H1 (cell line): Measurements from ENCODE around the gene ARRB1. TPM values are rescaled to one million over a fixed set of nuclear protein-coding genes. Genes with fewer than 3 reads are reported as not detected.

Experiments used
- CTCF ChIA-PET: fragments of 300-600 bp; sonication (Branson Sonifier 250); formaldehyde crosslinking; loops from one replicate; lab custom pipeline; 2021; ENCODE audit not compliant: partially characterized antibody; lab: Charles Lee
- POLR2A ChIA-PET: fragments of 300-600 bp; sonication (Branson Sonifier 250); formaldehyde crosslinking; loops from one replicate; lab custom pipeline; 2021; ENCODE audit warnings: inconsistent platforms; ENCODE audit not compliant: partially characterized antibody; lab: Charles Lee
- DNase-seq, 2 experiments: peaks; one replicate each; pipeline versions ENCODE4 v3.0.0 to v3.0.0-alpha.2; 2010 to 2022; ENCODE audit warnings: low spot score in 2 of 2, low read depth in 1 of 2, mixed read lengths in 1 of 2
- FAIRE-seq: peaks from 2 replicates; lab custom pipeline; 2011; peaks lifted over from hg19 to GRCh38; lab: Jason Lieb, UNC
- H2AFZ ChIP-seq: 2 replicates; pipeline ENCODE4 v1.8.1; 2012; ENCODE audit warnings: low read length, inconsistent platforms
- H2AK5ac ChIP-seq: 2 replicates; pipeline ENCODE4 v1.6.1; 2013; ENCODE audit warnings: low read depth, low read length
- H2BK120ac ChIP-seq: replicated peaks from 2 replicates; pipeline ENCODE3; 2013; ENCODE audit warnings: low read depth, low read length, inconsistent platforms
- H2BK12ac ChIP-seq: 2 replicates; pipeline ENCODE4 v1.6.1; 2013; ENCODE audit warnings: low read depth, low read length
- H2BK15ac ChIP-seq: 2 replicates; pipeline ENCODE4 v1.6.1; 2013; ENCODE audit warnings: low read length
- H2BK20ac ChIP-seq: 2 replicates; pipeline ENCODE4 v1.6.1; 2013; ENCODE audit warnings: low read length
- H2BK5ac ChIP-seq: 2 replicates; pipeline ENCODE4 v1.6.1; 2013; ENCODE audit warnings: low read depth, low read length
- H3K14ac ChIP-seq: 2 replicates; pipeline ENCODE4 v1.6.1; 2013; ENCODE audit warnings: inconsistent platforms; ENCODE audit not compliant: insufficient read length
- H3K18ac ChIP-seq: 2 replicates; pipeline ENCODE4 v1.6.1; 2013; ENCODE audit warnings: low read length; ENCODE audit errors: extremely low read depth
- H3K23ac ChIP-seq: 2 replicates; pipeline ENCODE4 v1.6.1; 2013; ENCODE audit warnings: inconsistent platforms; ENCODE audit not compliant: insufficient read length
- H3K23me2 ChIP-seq: 2 replicates; pipeline ENCODE4 v1.6.1; 2013; ENCODE audit warnings: low read depth, low read length
- H3K27ac ChIP-seq: 2 replicates; pipeline ENCODE4 v1.6.1; 2011; ENCODE audit warnings: low read depth, low read length, inconsistent platforms
- H3K27me3 ChIP-seq, 4 experiments: replicated peaks in 1 of 4; 1 replicate in 1 of 4; 2 replicates in 3 of 4; pipeline versions ENCODE4 v1.6.1 to v1.8.1; 2011 to 2013; ENCODE audit warnings: low read length in 3 of 4, mild to moderate bottlenecking in 3 of 4, inconsistent platforms in 2 of 4, mixed read lengths in 2 of 4, moderate library complexity in 1 of 4; ENCODE audit not compliant: control insufficient read depth in 3 of 4, insufficient read depth in 3 of 4; ENCODE audit errors: extremely low read depth in 1 of 4
- H3K36me3 ChIP-seq, 4 experiments: 2 replicates each; pipeline versions ENCODE4 v1.6.1 to v1.8.1; 2011 to 2013; ENCODE audit warnings: mild to moderate bottlenecking in 4 of 4, low read length in 3 of 4, moderate library complexity in 2 of 4, control low read depth in 1 of 4, inconsistent platforms in 1 of 4; ENCODE audit not compliant: insufficient read depth in 4 of 4, control insufficient read depth in 2 of 4
- H3K4ac ChIP-seq: replicated peaks from 2 replicates; pipeline ENCODE3; 2013; ENCODE audit warnings: low read length, low read depth, mixed read lengths, inconsistent platforms; ENCODE audit not compliant: insufficient read length
- H3K4me1 ChIP-seq, 4 experiments: replicated peaks in 1 of 4; 1 replicate in 1 of 4; 2 replicates in 3 of 4; pipeline versions ENCODE4 v1.6.1 to v1.8.1; 2011 to 2013; ENCODE audit warnings: low read length in 3 of 4, inconsistent platforms in 2 of 4, mixed read lengths in 1 of 4; ENCODE audit not compliant: insufficient read depth in 4 of 4, control insufficient read depth in 3 of 4
- H3K4me2 ChIP-seq, 2 experiments: 2 replicates each; pipeline versions ENCODE4 v1.6.1 to v1.8.1; 2011 to 2013; ENCODE audit warnings: low read depth in 2 of 2, low read length in 2 of 2, control low read depth in 1 of 2, inconsistent platforms in 1 of 2, mild to moderate bottlenecking in 1 of 2; ENCODE audit not compliant: insufficient read depth in 1 of 2
- H3K4me3 ChIP-seq, 4 experiments: fragments of 200-600, 300-600 bp in 1 of 4; sonication (generic), shearing (Covaris generic), sonication (Bioruptor Twin) in 1 of 4; 2 replicates each; pipeline versions ENCODE4 v1.5.1 to v1.8.1; 2011 to 2016; ENCODE audit warnings: low read length in 4 of 4, low read depth in 3 of 4, control low read depth in 2 of 4, inconsistent platforms in 2 of 4, mild to moderate bottlenecking in 2 of 4, mixed read lengths in 1 of 4, moderate library complexity in 1 of 4; ENCODE audit not compliant: insufficient read depth in 2 of 4; ENCODE audit errors: extremely low read depth in 1 of 4
- H3K56ac ChIP-seq: replicated peaks from 2 replicates; pipeline ENCODE3; 2013; ENCODE audit warnings: low read depth, mild to moderate bottlenecking, mixed read lengths, low read length, inconsistent platforms; ENCODE audit not compliant: insufficient read length
- H3K79me1 ChIP-seq: 2 replicates; pipeline ENCODE4 v1.6.1; 2013; ENCODE audit warnings: low read depth, low read length, control low read depth
- H3K79me2 ChIP-seq, 2 experiments: 2 replicates each; pipeline versions ENCODE4 v1.6.1 to v1.8.1; 2012 to 2013; ENCODE audit warnings: low read length in 2 of 2, mild to moderate bottlenecking in 2 of 2, inconsistent platforms in 1 of 2; ENCODE audit not compliant: insufficient read depth in 2 of 2, control insufficient read depth in 1 of 2
- H3K9ac ChIP-seq, 4 experiments: replicated peaks in 1 of 4; 1 replicate in 1 of 4; 2 replicates in 3 of 4; pipeline versions ENCODE4 v1.6.1 to v1.8.1; 2011 to 2013; ENCODE audit warnings: low read depth in 3 of 4, low read length in 3 of 4, control low read depth in 2 of 4, mild to moderate bottlenecking in 2 of 4, moderate library complexity in 2 of 4, inconsistent platforms in 1 of 4; ENCODE audit errors: extremely low read depth in 1 of 4
- H3K9me3 ChIP-seq, 2 experiments: 2 replicates each; pipeline versions ENCODE4 v1.6.1 to v1.8.1; 2012 to 2013; ENCODE audit warnings: mild to moderate bottlenecking in 2 of 2, moderate library complexity in 2 of 2, control low read depth in 1 of 2, inconsistent platforms in 1 of 2, low read depth in 1 of 2, low read length in 1 of 2, mixed read lengths in 1 of 2; ENCODE audit not compliant: insufficient read depth in 2 of 2
- H4K20me1 ChIP-seq, 2 experiments: replicated peaks in 1 of 2; 2 replicates each; pipeline versions ENCODE3 to v1.8.1; 2011 to 2013; ENCODE audit warnings: inconsistent platforms in 2 of 2, low read length in 2 of 2, mild to moderate bottlenecking in 1 of 2; ENCODE audit not compliant: insufficient read depth in 2 of 2, control insufficient read depth in 1 of 2
- H4K5ac ChIP-seq: 2 replicates; pipeline ENCODE4 v1.6.1; 2013; ENCODE audit warnings: low read length, low read depth, mixed read lengths, inconsistent platforms; ENCODE audit not compliant: insufficient read length
- H4K8ac ChIP-seq: 2 replicates; pipeline ENCODE4 v1.8.0; 2013; ENCODE audit warnings: mild to moderate bottlenecking, moderate library complexity, low read length, inconsistent platforms; ENCODE audit not compliant: insufficient read depth; ENCODE audit errors: extremely low read depth
- H4K91ac ChIP-seq: replicated peaks from 2 replicates; pipeline ENCODE3; 2013; ENCODE audit warnings: low read length, mixed read lengths, inconsistent platforms; ENCODE audit not compliant: insufficient read length
- BCL11A ChIP-seq, 2 experiments: IDR thresholded peaks; one replicate each; pipeline ENCODE4 v1.6.1; 2011; ENCODE audit warnings: low read depth in 2 of 2, low read length in 2 of 2, mild to moderate bottlenecking in 2 of 2
- BRCA1 ChIP-seq: IDR thresholded peaks from 2 replicates; pipeline ENCODE4 v1.6.1; 2012; ENCODE audit warnings: low read depth, low read length, improper control_type of control experiment
- EP300 ChIP-seq, 2 experiments: IDR thresholded peaks; 1 replicate in 1 of 2; 2 replicates in 1 of 2; pipeline ENCODE4 v1.6.1; 2011 to 2012; ENCODE audit warnings: low read depth in 2 of 2, low read length in 2 of 2, mild to moderate bottlenecking in 2 of 2, borderline replicate concordance in 1 of 2, inconsistent platforms in 1 of 2, moderate library complexity in 1 of 2
- JUND ChIP-seq: IDR thresholded peaks from 2 replicates; pipeline ENCODE4 v1.6.1; 2011; ENCODE audit warnings: mild to moderate bottlenecking, improper control_type of control experiment, low read length
- KDM1A ChIP-seq: fragments of 200-600, 300-600 bp; sonication (generic); IDR thresholded peaks from 2 replicates; pipeline ENCODE4 v1.7.1; 2016; ENCODE audit warnings: mild to moderate bottlenecking, low read length, borderline replicate concordance
- KDM5A ChIP-seq: fragments of 200-600 bp; IDR thresholded peaks from 2 replicates; pipeline ENCODE4 v1.7.1; 2012; ENCODE audit warnings: mild to moderate bottlenecking, low read length, inconsistent platforms, mixed read lengths
- RAD21 ChIP-seq, 2 experiments: IDR thresholded peaks in 1 of 2; conservative IDR thresholded peaks in 1 of 2; 2 replicates each; pipeline ENCODE4 v1.6.1; 2011; ENCODE audit warnings: low read depth in 2 of 2, low read length in 2 of 2, improper control_type of control experiment in 1 of 2, inconsistent platforms in 1 of 2, mild to moderate bottlenecking in 1 of 2, moderate library complexity in 1 of 2
- RFX5 ChIP-seq: IDR thresholded peaks from 2 replicates; pipeline ENCODE4 v1.6.1; 2011; ENCODE audit warnings: low read depth, low read length, improper control_type of control experiment, borderline replicate concordance
- SIRT6 ChIP-seq: IDR thresholded peaks from one replicate; pipeline ENCODE4 v1.7.1; 2012; ENCODE audit warnings: low read length, inconsistent platforms
- SP2 ChIP-seq: IDR thresholded peaks from 2 replicates; pipeline ENCODE4 v1.6.1; 2012; ENCODE audit warnings: mild to moderate bottlenecking, low read length, inconsistent platforms
- SUZ12 ChIP-seq: fragments of 200-600 bp; sonication (generic); IDR thresholded peaks from 2 replicates; pipeline ENCODE4 v1.6.1; 2012; ENCODE audit warnings: mild to moderate bottlenecking, inconsistent platforms, low read length, moderate library complexity, mixed read lengths
- ZNF274 ChIP-seq: IDR thresholded peaks from 2 replicates; pipeline ENCODE4 v1.7.0; 2012; ENCODE audit warnings: low read length, borderline replicate concordance; ENCODE audit errors: extremely low read depth
- WGBS, 2 experiments: shearing (Covaris generic) in 1 of 2; methylation state at CpG; one replicate each; pipeline versions ENCODE4 v1.1.6 to v1.1.7; 2013 to 2015; ENCODE audit warnings: low lambda C conversion rate in 2 of 2, mixed read lengths in 2 of 2, inconsistent platforms in 1 of 2, low coverage in 1 of 2, missing lambda C conversion rate in 1 of 2; ENCODE audit not compliant: insufficient replicate concordance in 2 of 2, insufficient coverage in 1 of 2, insufficient read length in 1 of 2; ENCODE audit errors: extremely low coverage in 1 of 2, missing lambda C conversion rate in 1 of 2; 5-methylcytosine and 5-hydroxymethylcytosine counted together
- polyA plus RNA-seq, 7 experiments: library from polyadenylated mRNA; depleted of rRNA in 3 of 7; stranded (reverse) in 5 of 7; unstranded in 2 of 7; fragments of >200 nt in 5 of 7; fragments of 200-250 nt in 2 of 7; gene quantifications; 1 replicate in 5 of 7; 2 replicates in 1 of 7; 4 replicates in 1 of 7; pipeline versions ENCODE4 v1.2.1 to v1.2.3, GENCODE V29; 2011 to 2013; ENCODE audit warnings: missing spikeins in 2 of 7, mixed read lengths in 2 of 7
- total RNA-seq: library from RNA; stranded (reverse); fragmentation: NEBNext Ultra II Directional; extraction: Animal tissue kit (Norgen Biotek cat#: 25700); gene quantifications from 2 replicates; pipeline ENCODE4 v1.2.1, GENCODE V29; 2021
- TF ChIP-seq, protein P1 (sequence below): IDR thresholded peaks from 2 replicates; pipeline ENCODE4 v1.6.1; 2012; ENCODE audit warnings: inconsistent platforms

ARRB1 gene
- total and polyA plus RNA-seq, 2 of the 8 experiments (the other 6 are each of a cell fraction or from before 2014, with no cell fraction given): 9.4 to 31.8 TPM

DNA sequence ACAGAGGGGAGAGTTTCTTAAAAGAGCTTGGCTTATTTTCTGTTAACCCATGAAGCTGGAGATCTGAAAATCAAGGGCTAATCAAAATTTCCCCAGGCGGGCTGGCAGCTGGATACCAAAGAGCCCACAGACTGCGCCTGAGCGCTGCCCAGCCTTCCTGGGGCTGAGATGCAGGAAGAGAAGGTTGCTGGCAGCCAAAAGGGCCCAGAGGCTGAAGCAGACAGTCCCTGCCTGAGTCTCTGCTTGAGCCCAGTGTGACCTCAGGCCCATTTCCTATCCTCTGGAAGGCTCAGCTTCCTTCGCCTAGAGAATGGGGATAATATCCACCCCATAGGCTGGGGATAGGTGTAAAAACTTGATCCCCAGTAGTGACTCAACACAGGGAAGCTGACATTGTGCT, 49.1 kb downstream of the ARRB1 start:
- H3K14ac ChIP-seq: no peak overlapping the region
- peaks cover 0 to 7% (median 4%) of the 10 kb centered on the region in 4 experiments; a peak in 5 of 7 replicates for H3K4me1 ChIP-seq
- no peak overlapping the region for H2BK120ac ChIP-seq
- no peak overlapping the region for H2BK15ac ChIP-seq
- H3K56ac ChIP-seq: no peak overlapping the region
- H3K23me2 ChIP-seq: no peaks in the 10 kb centered on the region
- H3K18ac ChIP-seq: no peak overlapping the region; the same call in 1 of the 2 replicates
- WGBS, 2 experiments: 90% methylated on average over 4 of the region's 4 CpGs; no CpG with 5 or more reads in 1 of the 2 experiments
- peak overlapping the region; percentile 72; the same call in 1 of the 2 replicates for H2BK20ac ChIP-seq
- peak overlapping the region; percentile 46 for H3K4ac ChIP-seq
- no peaks in the 10 kb centered on the region for H4K20me1 ChIP-seq
- no peaks in the 10 kb centered on the region for H3K9me3 ChIP-seq
- H4K8ac ChIP-seq: no peak overlapping the region
- ChIA-PET POLR2A (interaction anchor here (1.5 to 2.5 kb wide), 3 partner anchors 10 to 14 kb away, joined by 3 to 7 read pairs (median 4); no protein-coding TSS in a partner anchor), CTCF (interaction anchor here (0.7 to 1.9 kb wide), 6 partner anchors 12 to 162 kb away, joined by 3 to 8 read pairs (median 4); no protein-coding TSS in a partner anchor)
- DNase-seq (no peak), FAIRE-seq (no peak)
- no peaks in the 10 kb centered on the region for H3K36me3 ChIP-seq
- H3K23ac ChIP-seq: no peak overlapping the region
- H3K27ac ChIP-seq: no peak overlapping the region
- H2BK5ac ChIP-seq: no peak overlapping the region
- no peak overlapping the region for H4K91ac ChIP-seq
- no peak overlapping the region for H3K4me2 ChIP-seq
- H4K5ac ChIP-seq: no peak overlapping the region
- no peaks in the 10 kb centered on the region for H3K27me3 ChIP-seq
- H2AK5ac ChIP-seq: peak overlapping the region; percentile 6; the same call in 1 of the 2 replicates
- no peak overlapping the region for H2BK12ac ChIP-seq
- H3K4me3 ChIP-seq: no peak overlapping the region
- H3K9ac ChIP-seq: no peak overlapping the region
- no peaks in the 10 kb centered on the region for H3K79me2 ChIP-seq
- H3K79me1 ChIP-seq: no peaks in the 10 kb centered on the region
- H2AFZ ChIP-seq: no peak overlapping the region
- TF ChIP-seq RAD21 (IDR thresholded peaks at IDR 0.05 in 1 of 2, conservative IDR thresholded peaks at IDR 0.05 in 1 of 2; ENCODE audit: low read depth in 2 of 2, low read length in 2 of 2) (no peak), BCL11A (IDR thresholded peaks at IDR 0.05; ENCODE audit: low read depth in 2 of 2, low read length in 2 of 2) (no peak), JUND (no peak), BRCA1 (no peak), SUZ12 (no peak), KDM5A (no peak), ZNF274 (no peak), SIRT6 (no peak), KDM1A (no peak), EP300 (IDR thresholded peaks at IDR 0.05; ENCODE audit: borderline replicate concordance in 1 of 2, low read depth in 2 of 2, low read length in 2 of 2) (no peak), SP2 (no peak), RFX5 (no peak)
- TF ChIP-seq, protein P1, sequence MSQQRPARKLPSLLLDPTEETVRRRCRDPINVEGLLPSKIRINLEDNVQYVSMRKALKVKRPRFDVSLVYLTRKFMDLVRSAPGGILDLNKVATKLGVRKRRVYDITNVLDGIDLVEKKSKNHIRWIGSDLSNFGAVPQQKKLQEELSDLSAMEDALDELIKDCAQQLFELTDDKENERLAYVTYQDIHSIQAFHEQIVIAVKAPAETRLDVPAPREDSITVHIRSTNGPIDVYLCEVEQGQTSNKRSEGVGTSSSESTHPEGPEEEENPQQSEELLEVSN: no peak
